BE2C (cell line): ENCODE measurements around the gene PGAM1.
"Not testable (repeated sequence)": the region's sequence is repeated elsewhere in the genome, so short reads cannot be mapped to it uniquely, and the experiment has no call there.

Experiments
- DNase-seq: peaks from one replicate; pipeline ENCODE4 v3.0.0-alpha.2; 2020
- H3K27me3 ChIP-seq: fragments of 250-450 bp; sonication (Bioruptor Pico); 2 replicates; pipeline ENCODE4 v1.5.1; 2020; ENCODE audit warnings: mild to moderate bottlenecking
- H3K36me3 ChIP-seq: fragments of 250-450 bp; sonication (Bioruptor Pico); 2 replicates; pipeline ENCODE4 v1.5.1; 2020; ENCODE audit warnings: mild to moderate bottlenecking
- H3K4me1 ChIP-seq: fragments of 250-450 bp; sonication (Bioruptor Pico); 2 replicates; pipeline ENCODE4 v1.5.1; 2020
- H3K4me3 ChIP-seq: 2 replicates; pipeline ENCODE4 v1.5.1; 2011; ENCODE audit warnings: low read depth, low read length
- H3K9me3 ChIP-seq: fragments of 250-450 bp; sonication (Bioruptor Pico); 2 replicates; pipeline ENCODE4 v1.5.1; 2020
- TF ChIP-seq, protein P1 (sequence below): IDR thresholded peaks from 2 replicates; pipeline ENCODE4 v1.5.1; 2012; ENCODE audit warnings: mild to moderate bottlenecking, low read depth, low read length

Gene PGAM1

DNA sequence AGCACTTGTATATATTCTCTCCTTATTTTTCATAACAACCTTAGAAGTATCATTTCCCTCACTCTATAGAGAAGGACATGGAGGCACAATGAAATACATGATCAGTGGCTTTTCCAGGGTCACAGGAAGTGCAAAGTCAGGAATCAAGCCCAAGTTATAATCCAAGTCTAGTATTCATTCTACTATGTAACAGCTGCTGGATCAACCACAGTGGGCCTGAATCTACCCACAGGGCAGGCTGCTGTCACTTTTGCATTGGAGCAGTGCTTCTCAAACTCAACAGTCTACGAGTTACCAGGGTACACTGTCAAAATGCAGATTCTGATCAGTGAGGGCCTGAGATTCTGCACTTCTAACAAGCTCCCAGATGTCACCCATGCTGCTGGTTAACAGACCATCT lies 38.2 kb downstream of the PGAM1 start:
- Histone ChIP-seq H3K36me3 (peaks cover 63% of the 10 kb centered on the region), H3K27me3 (no peaks in the 10 kb centered on the region; the same call in 1 of the 2 replicates), H3K9me3 (no peaks in the 10 kb centered on the region), H3K4me1 (no peaks in the 10 kb centered on the region), H3K4me3 (no peak overlapping the region)
- DNase-seq = no peak
- TF ChIP-seq, protein P1, sequence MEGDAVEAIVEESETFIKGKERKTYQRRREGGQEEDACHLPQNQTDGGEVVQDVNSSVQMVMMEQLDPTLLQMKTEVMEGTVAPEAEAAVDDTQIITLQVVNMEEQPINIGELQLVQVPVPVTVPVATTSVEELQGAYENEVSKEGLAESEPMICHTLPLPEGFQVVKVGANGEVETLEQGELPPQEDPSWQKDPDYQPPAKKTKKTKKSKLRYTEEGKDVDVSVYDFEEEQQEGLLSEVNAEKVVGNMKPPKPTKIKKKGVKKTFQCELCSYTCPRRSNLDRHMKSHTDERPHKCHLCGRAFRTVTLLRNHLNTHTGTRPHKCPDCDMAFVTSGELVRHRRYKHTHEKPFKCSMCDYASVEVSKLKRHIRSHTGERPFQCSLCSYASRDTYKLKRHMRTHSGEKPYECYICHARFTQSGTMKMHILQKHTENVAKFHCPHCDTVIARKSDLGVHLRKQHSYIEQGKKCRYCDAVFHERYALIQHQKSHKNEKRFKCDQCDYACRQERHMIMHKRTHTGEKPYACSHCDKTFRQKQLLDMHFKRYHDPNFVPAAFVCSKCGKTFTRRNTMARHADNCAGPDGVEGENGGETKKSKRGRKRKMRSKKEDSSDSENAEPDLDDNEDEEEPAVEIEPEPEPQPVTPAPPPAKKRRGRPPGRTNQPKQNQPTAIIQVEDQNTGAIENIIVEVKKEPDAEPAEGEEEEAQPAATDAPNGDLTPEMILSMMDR = no peak

DNA sequence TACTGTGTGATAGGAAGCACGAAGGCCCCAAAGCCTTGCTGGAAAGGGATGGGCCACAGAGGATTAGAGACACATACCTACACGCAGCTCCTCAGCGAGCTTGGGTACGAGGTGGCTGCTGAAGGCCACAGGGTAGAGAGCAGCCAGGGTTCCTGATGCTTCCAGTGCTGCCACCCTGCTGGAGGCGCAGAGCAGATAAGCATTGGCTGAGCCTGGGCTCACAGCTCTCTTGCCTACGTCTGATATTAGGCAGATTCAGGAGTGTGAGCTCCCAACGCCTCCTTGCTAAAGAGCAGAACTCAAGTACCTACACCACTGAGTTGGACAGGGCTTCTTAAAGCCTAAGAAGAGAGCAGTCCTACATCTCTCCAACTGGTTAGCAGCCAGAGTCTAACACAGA lies 40.0 kb downstream of the PGAM1 start:
- TF ChIP-seq, protein P1 = no peak
- Histone ChIP-seq H3K4me3 (no peak overlapping the region), H3K4me1 (no peaks in the 10 kb centered on the region), H3K27me3 (no peaks in the 10 kb centered on the region; the same call in 1 of the 2 replicates), H3K36me3 (peaks cover 61% of the 10 kb centered on the region), H3K9me3 (no peaks in the 10 kb centered on the region)
- no peak for DNase-seq

DNA sequence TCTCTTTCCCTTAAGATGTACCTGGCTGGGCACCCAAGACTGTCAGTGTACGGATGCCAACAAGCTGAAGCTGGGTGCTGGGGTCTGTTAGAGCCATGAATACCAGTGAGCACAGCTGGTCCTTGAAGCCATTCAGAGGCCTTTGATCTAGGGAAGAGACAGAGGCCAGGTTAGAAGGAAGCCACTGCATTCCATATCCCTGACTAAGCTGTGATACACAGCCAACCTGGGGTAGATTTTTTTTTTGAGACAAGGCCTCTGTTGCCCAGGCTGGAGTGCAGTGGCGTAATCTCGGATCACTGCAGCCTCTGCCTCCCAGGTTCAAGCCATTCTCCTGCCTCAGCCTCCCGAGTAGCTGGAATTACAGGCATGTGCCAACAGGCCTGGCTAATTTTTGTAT lies 40.8 kb downstream of the PGAM1 start:
- Histone ChIP-seq H3K27me3 (no peaks in the 10 kb centered on the region), H3K4me1 (no peaks in the 10 kb centered on the region), H3K36me3 (peaks cover 54% of the 10 kb centered on the region), H3K4me3 (no peak overlapping the region), H3K9me3 (no peaks in the 10 kb centered on the region)
- TF ChIP-seq, protein P1 = no peak
- no peak for DNase-seq

DNA sequence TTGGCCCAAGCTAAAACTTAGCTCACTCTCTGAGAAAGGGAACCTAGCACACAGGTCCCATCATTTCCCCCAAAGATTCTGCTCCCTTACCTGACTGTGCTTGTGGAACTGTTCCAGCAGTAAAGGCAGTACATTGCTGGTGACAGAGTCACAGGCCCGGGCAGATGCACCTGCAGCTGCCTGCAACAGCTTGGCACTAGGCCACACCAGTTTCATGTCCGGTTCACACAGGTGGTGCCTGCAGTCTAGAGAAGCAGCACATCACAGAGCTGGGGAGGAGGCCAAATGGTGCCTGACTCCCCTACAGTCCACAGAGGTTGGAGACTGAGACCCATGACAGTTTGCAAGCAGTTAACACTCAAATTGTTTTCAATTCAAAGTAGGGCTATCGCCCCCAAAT lies 42.2 kb downstream of the PGAM1 start:
- TF ChIP-seq, protein P1 = no peak
- H3K36me3 ChIP-seq = peaks cover 44% of the 10 kb centered on the region
- no peak for DNase-seq
- no peaks in the 10 kb centered on the region for H3K27me3 ChIP-seq
- H3K4me1 ChIP-seq = no peaks in the 10 kb centered on the region
- no peaks in the 10 kb centered on the region for H3K9me3 ChIP-seq
- H3K4me3 ChIP-seq = no peak overlapping the region

DNA sequence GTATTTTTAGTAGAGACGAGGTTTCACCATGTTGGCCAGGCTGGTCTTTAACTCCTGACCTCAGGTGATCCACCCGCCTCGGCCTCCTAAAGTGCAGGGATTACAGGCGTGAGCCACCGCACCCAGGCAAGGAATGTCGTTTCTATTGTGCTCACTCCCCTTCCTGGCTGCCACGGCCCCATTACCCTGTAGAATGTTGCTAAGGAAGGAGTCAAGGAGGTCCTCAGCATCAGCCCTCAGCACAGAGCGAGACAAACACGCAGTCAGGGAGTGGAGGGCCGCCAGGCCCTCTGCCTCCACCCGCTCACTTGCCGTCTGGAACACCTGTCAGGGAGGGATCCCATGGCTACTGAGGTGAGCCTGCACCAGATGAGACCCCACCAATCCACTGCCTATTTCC lies 42.8 kb downstream of the PGAM1 start:
- DNase-seq, H3K27me3 ChIP-seq, H3K4me3 ChIP-seq, H3K4me1 ChIP-seq, H3K9me3 ChIP-seq: not testable (repeated sequence)
- peaks cover 43% of the 10 kb centered on the region for H3K36me3 ChIP-seq

DNA sequence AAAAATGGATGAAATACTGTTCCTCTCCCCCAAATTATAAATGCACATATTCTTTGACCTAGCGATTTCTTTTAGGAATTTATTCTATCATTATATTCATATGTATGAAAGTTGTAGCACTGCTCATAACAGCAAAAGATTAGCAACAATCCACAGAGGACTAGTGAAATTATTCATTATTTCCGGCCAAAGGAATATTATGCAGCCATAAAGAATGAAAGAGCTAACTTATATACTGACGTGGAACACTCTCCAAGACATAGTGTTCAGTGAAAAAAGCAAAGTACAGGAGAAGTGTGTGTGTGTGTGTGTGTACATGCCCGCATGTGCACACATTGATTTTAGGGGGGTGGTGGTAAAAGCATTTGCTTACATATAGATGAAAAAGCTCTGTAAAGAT lies 48.9 kb downstream of the PGAM1 start:
- DNase-seq = no peak
- H3K4me1 ChIP-seq = no peaks in the 10 kb centered on the region
- H3K9me3 ChIP-seq = no peaks in the 10 kb centered on the region
- no peaks in the 10 kb centered on the region for H3K27me3 ChIP-seq
- H3K4me3 ChIP-seq = no peak overlapping the region
- TF ChIP-seq, protein P1 = no peak
- H3K36me3 ChIP-seq = peaks cover 70% of the 10 kb centered on the region
